ENCODE measurements around the gene NME5. TPM values are rescaled to one million over a fixed set of nuclear protein-coding genes. Genes with fewer than 3 reads are reported as not detected.
"Not testable (repeated sequence)": the region's sequence is repeated elsewhere in the genome, so short reads cannot be mapped to it uniquely, and the experiment has no call there.

The NME5 gene
- total RNA-seq, 2 experiments from 2014 or later: not detected

DNA sequence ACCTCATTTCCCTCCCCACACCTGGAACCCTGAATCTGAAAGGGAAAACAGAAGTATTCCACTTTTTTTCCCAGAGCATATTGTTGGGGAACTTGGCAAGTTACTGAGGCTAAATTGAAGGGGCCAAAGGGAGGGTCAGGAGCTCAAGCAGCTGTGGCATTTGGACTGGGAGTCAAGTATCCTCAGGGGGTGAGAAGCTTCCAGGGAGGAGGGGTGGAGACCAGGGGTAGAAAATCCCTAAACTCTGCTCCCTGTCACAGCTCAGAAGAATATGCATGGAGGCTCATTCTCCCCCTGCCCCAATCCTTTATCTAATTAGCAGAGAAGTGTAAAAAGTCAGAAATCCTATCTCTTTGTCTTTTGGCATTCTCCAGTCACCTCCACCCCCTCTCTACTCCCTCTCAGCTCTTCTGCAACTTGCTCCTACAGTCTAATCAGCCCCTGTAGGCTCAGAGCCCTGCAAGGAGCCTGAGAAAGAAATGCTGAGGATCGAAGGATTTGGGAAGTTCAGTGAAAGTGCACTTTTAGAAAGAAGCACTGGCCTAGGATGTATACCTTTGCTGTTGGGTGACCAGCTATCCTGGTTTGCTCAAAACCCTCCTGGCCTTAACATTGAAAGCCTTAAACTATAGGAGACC lies 61.1 kb downstream of the NME5 start:
- ATAC-seq: no peak
- CTCF ChIA-PET: interaction anchor here (0.6 to 6.3 kb wide), 23 partner anchors 10 to 449 kb away, joined by 3 to 127 read pairs (median 4); no protein-coding TSS in a partner anchor
- no peak for DNase-seq
- Mint-ChIP-seq H3K27me3 (no peaks in the 10 kb centered on the region), H3K4me1 (peaks cover 15% of the 10 kb centered on the region), H3K27ac (no peak overlapping the region), H3K36me3 (ENCODE audit: low read depth) (no peaks in the 10 kb centered on the region), H3K9me3 (ENCODE audit: low read depth) (no peaks in the 10 kb centered on the region), H3K4me3 (no peak overlapping the region)
- intact Hi-C loops (cut with DNase I, micrococcal nuclease): loop anchor here in 1 of 2 experiments (2.0 kb wide), 1 partner anchor 425 kb away; no protein-coding TSS in a partner anchor
- POLR2A ChIA-PET: no interaction called here

DNA sequence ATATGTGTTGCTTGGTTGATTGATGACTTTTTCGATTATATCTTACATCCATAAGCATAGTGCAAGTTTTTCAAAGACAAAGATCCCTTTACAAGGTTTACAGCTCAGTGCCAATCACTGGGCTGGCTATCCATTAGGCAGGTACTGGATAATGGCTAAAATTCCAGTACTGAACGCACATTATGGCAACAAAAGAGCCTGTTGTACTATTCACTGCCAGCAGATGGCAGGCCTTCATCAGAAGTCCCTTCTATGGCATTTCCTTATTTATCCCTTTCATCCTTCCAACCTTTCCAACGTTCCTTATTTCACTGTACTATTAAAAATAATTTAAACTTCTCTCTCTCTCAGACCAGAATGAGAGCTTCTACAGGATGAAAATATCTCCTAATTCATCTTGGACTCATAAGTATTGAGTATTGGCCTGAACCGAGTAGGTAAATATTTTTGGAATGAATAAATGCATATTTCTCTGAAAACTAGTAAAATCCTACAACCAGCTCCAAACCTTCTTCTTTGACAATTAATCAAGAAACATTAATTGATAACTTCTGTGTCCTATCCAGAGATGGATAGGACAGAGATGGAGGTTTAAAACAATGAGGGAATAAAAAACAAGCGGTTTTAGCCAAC lies 62.0 kb downstream of the NME5 start:
- H3K27ac Mint-ChIP-seq: no peak overlapping the region
- no peak overlapping the region for H3K4me3 Mint-ChIP-seq
- ATAC-seq: no peak
- ChIA-PET POLR2A (no interaction called here), CTCF (interaction anchor here (0.6 to 6.3 kb wide), 30 partner anchors 9 to 505 kb away, joined by 3 to 127 read pairs (median 4); partner anchors contain the start of genes BRD8, KIF20A, NME5 and PKD2L2)
- DNase-seq: peak; percentile 70
- H3K4me1 Mint-ChIP-seq: peaks cover 15% of the 10 kb centered on the region
- no peaks in the 10 kb centered on the region for H3K27me3 Mint-ChIP-seq
- no peaks in the 10 kb centered on the region for H3K9me3 Mint-ChIP-seq (ENCODE audit: low read depth)
- intact Hi-C loops (cut with DNase I, micrococcal nuclease): loop anchor here (1.0 kb wide), 1 partner anchor 56 kb away; no protein-coding TSS in a partner anchor
- no peaks in the 10 kb centered on the region for H3K36me3 Mint-ChIP-seq (ENCODE audit: low read depth)

DNA sequence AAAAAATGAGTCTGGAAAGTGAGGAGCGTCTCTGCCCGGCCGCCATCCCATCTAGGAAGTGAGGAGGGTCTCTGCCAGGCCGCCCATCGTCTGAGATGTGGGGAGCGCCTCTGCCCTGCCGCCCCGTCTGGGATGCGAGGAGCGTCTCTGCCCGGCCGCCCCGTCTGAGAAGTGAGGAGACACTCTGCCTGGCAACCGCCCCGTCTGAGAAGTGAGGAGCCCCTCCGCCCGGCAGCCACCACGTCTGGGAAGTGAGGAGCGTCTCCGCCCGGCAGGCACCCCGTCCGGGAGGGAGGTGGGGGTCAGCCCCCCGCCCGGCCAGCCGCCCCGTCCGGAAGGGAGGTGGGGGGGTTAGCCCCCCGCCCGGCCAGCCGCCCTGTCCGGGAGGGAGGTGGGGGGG lies 69.2 kb downstream of the NME5 start:
- H3K9me3 Mint-ChIP-seq (ENCODE audit: low read depth); DNase-seq; H3K27ac Mint-ChIP-seq; H3K36me3 Mint-ChIP-seq (ENCODE audit: low read depth); ATAC-seq; POLR2A ChIA-PET; intact Hi-C loops (cut with DNase I, micrococcal nuclease); H3K4me1 Mint-ChIP-seq; H3K4me3 Mint-ChIP-seq; H3K27me3 Mint-ChIP-seq: not testable (repeated sequence)
- CTCF ChIA-PET: interaction anchor here (0.8 to 9.9 kb wide), 15 partner anchors 8 to 440 kb away, joined by 3 to 182 read pairs (median 6); partner anchors contain the start of genes FAM13B and NME5

DNA sequence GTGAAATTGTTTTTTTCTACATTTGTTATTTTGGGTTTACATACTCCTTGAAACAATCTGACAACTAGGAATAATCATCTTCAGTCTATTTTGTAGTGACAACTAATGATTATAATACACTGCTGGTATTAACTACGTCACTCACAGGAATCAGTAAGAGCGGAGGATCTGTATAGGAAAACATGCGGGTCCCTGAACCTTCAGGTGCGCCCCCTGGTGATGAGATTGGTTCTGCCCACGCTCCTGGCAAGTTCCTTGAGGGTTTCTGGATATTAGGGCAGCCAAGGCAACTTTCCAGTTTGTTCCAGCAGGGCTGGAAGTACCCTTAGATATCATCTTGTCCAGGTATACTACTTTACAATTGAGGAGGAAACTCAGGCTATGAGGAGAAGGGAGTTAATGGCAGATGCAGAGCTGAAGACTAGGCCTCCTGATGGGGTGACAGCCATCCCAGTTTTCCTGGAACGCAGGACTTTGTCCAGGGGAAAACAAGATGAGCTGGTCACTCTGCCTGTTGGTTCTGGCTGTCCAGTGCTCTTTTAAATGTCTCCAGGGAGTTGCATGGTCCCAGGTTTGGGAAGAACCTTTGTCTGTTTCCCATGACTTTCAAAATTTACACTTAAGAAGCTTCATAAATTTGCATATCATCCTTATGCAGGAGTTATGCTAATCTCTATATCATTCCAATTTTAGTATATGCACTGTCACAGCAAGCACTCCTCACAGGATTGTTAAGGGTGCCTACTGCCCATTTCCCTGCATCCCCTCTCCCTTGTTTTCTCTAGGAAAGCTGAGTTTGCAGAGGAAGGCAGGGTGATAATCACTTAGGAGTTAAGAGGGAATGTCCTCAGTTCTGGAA lies 70.3 kb downstream of the NME5 start:
- no peak overlapping the region for H3K27ac Mint-ChIP-seq
- H3K9me3 Mint-ChIP-seq (ENCODE audit: low read depth): no peaks in the 10 kb centered on the region
- ChIA-PET CTCF (interaction anchor here (0.6 to 9.9 kb wide), 35 partner anchors 9 to 474 kb away, joined by 3 to 182 read pairs (median 4); partner anchors contain the start of genes ETF1, FAM13B, NME5 and WNT8A), POLR2A (no interaction called here)
- ATAC-seq (peak; percentile 90), DNase-seq (peak; percentile 85)
- no peak overlapping the region for H3K4me3 Mint-ChIP-seq
- H3K36me3 Mint-ChIP-seq (ENCODE audit: low read depth): no peaks in the 10 kb centered on the region
- peaks cover 4% of the 10 kb centered on the region for H3K4me1 Mint-ChIP-seq
- H3K27me3 Mint-ChIP-seq: peaks cover 2% of the 10 kb centered on the region
- intact Hi-C loops (cut with DNase I, micrococcal nuclease): loop anchor here (1.0 to 2.0 kb wide), 5 partner anchors 33 to 440 kb away; no protein-coding TSS in a partner anchor

DNA sequence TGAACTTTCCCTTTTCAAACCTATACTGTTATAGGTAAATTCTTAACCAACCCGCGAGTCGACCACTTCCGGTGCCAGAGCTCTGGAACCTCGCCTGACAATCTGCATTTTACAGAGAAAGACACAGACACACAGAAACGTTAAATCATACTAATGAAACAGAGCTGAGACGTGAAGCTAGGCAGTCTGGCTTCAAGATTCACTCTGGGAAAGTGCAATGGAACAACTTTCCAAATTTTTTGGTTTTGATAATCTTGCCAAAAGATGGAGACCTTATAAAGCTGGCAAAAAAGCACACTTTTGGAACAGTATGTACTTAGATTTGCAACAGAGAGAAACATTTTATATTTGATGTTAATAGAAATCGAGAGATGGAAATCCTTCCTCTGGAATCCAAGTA lies 71.3 kb downstream of the NME5 start:
- ChIA-PET POLR2A (no interaction called here), CTCF (interaction anchor here (0.7 to 9.9 kb wide), 14 partner anchors 10 to 438 kb away, joined by 3 to 182 read pairs (median 6); partner anchors contain the start of gene FAM13B)
- DNase-seq (no peak), ATAC-seq (no peak)
- intact Hi-C loops (cut with DNase I, micrococcal nuclease): loop anchor here (1.0 to 2.0 kb wide), 5 partner anchors 32 to 439 kb away; no protein-coding TSS in a partner anchor
- Mint-ChIP-seq H3K9me3 (ENCODE audit: low read depth) (no peaks in the 10 kb centered on the region), H3K4me3 (no peak overlapping the region), H3K4me1 (peaks cover 4% of the 10 kb centered on the region), H3K27me3 (peaks cover 2% of the 10 kb centered on the region), H3K36me3 (ENCODE audit: low read depth) (no peaks in the 10 kb centered on the region), H3K27ac (no peak overlapping the region)

Other genes starting within 250 kb of the NME5 start
- under 1 TPM in 1 of 2 experiments, not detected in 1; 0.30 TPM for gene PKD2L2, start 250.0 kb downstream of the NME5 start, total RNA-seq
- gene FAM13B, start 106.3 kb downstream of the NME5 start, total RNA-seq: 10 to 100 TPM; 10.2 to 14.0 TPM
- gene WNT8A, start 55.4 kb downstream of the NME5 start, total RNA-seq: not detected
- gene BRD8, start 39.2 kb upstream of the NME5 start, total RNA-seq: 10 to 100 TPM; 60.7 to 61.4 TPM
- 10 to 100 TPM; 66.6 to 76.3 TPM for gene KIF20A, start 39.7 kb upstream of the NME5 start, total RNA-seq
- 10 to 100 TPM; 34.0 to 38.1 TPM for gene CDC23, start 73.9 kb upstream of the NME5 start, total RNA-seq
- gene GFRA3, start 135.2 kb upstream of the NME5 start, total RNA-seq: under 1 TPM in 1 of 2 experiments, not detected in 1; 0.09 TPM
- gene CDC25C, start 192.4 kb upstream of the NME5 start, total RNA-seq: 10 to 100 TPM; 15.9 to 19.0 TPM
- 10 to 100 TPM; 22.8 to 25.9 TPM for gene FAM53C, start 198.8 kb upstream of the NME5 start, total RNA-seq
- 10 to 100 TPM; 39.0 to 40.9 TPM for gene KDM3B, start 213.3 kb upstream of the NME5 start, total RNA-seq

Data from activated CD4-positive, alpha-beta T cell treated with anti-CD3 and anti-CD28 coated beads for 36 hours (primary cell).